Body of pancreas (tissue), 4 donors: ENCODE results near the gene TBC1D13.

ENCODE experiments used
- POLR2A ChIP-seq, 3 donors: fragments of 450-650 bp; IDR thresholded peaks; one replicate each; pipeline ENCODE4 v1.6.1; 2016; ENCODE audit warnings: antibody characterized with exemption in 3 of 3, mild to moderate bottlenecking in 2 of 3
- TF ChIP-seq, protein P1 (sequence below), 7 experiments: fragments of 450-650 bp in 4 of 7; fragments of 200-600 bp in 3 of 7; sonication (generic) in 3 of 7; IDR thresholded peaks; one replicate each; pipeline ENCODE4 v1.5.1; 2016 to 2019; ENCODE audit warnings: antibody characterized with exemption in 7 of 7

DNA sequence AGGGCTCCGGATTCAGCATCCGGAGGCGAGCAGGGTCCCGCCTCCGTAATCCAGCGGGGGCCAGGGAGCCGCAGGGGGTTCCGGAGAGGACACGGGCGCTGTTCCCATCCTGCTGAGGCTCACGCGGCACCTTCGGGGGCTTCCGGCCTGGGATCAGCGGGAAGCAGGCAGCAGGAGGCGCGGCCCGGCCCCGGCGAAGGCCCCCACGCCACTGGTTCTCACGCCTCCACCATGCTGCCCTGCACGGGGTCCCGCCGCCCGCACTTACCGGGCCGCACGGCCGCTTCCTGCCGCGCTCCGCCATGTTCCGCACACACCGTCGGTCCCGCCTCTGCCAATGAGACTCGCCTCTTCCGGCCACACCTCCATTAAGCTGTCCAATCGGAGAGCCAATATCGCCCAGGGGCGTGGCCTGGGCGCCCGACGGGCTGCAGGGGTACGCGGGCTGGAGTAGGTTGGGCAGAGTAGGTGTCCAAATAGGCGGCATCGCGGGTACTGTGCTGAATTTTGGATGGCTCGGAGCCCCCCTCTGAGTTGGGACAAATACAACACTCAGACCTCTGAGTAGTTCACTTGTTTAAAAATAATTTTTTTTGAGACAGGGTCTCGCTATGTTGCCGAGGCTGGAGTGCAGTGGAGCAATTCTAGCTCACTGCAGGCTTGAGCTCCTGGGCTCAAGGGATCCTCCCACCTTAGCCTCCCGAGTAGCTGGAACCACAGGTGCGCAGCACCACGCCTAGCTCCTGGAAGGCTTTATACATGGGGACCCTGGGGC, 42.6 kb downstream of the TBC1D13 start, which contains the start of gene SPOUT1:
- TF ChIP-seq, protein P1, sequence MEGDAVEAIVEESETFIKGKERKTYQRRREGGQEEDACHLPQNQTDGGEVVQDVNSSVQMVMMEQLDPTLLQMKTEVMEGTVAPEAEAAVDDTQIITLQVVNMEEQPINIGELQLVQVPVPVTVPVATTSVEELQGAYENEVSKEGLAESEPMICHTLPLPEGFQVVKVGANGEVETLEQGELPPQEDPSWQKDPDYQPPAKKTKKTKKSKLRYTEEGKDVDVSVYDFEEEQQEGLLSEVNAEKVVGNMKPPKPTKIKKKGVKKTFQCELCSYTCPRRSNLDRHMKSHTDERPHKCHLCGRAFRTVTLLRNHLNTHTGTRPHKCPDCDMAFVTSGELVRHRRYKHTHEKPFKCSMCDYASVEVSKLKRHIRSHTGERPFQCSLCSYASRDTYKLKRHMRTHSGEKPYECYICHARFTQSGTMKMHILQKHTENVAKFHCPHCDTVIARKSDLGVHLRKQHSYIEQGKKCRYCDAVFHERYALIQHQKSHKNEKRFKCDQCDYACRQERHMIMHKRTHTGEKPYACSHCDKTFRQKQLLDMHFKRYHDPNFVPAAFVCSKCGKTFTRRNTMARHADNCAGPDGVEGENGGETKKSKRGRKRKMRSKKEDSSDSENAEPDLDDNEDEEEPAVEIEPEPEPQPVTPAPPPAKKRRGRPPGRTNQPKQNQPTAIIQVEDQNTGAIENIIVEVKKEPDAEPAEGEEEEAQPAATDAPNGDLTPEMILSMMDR (IDR thresholded peaks at IDR 0.05), result no peak
- TF ChIP-seq POLR2A (IDR thresholded peaks at IDR 0.05), result peak in 2 of 3 donors; percentile 66 to 74
